Natural killer cell (primary cell): Measurements from ENCODE around the gene CFAP61. TPM values are rescaled to one million over a fixed set of nuclear protein-coding genes. Genes with fewer than 3 reads are reported as not detected.

ENCODE experiments used
- ATAC-seq, 3 donors: fragments of 150-1000 bp in 2 of 3; fragments of 200-7000 bp in 1 of 3; cut with Tn5 transposase; 1 replicate in 1 of 3; 2 replicates in 2 of 3; pipeline ENCODE4 v1.10.0; 2021; ENCODE audit warnings: mild to moderate bottlenecking in 2 of 3, moderate library complexity in 2 of 3
- DNase-seq, 2 donors: peaks; one replicate each; pipeline versions ENCODE4 v3.0.0 to v3.0.0-alpha.2; 2013 to 2021; ENCODE audit warnings: mixed read lengths in 1 of 2
- H3K27ac ChIP-seq: one replicate; pipeline ENCODE4 v1.5.1; 2013; ENCODE audit warnings: mild to moderate bottlenecking, low read length
- H3K27me3 ChIP-seq: one replicate; pipeline ENCODE4 v1.6.1; 2013; ENCODE audit warnings: low read length; ENCODE audit not compliant: control insufficient read depth, insufficient read depth
- H3K36me3 ChIP-seq: one replicate; pipeline ENCODE4 v1.6.1; 2013; ENCODE audit warnings: low read length; ENCODE audit not compliant: control insufficient read depth, insufficient read depth
- H3K4me1 ChIP-seq: one replicate; pipeline ENCODE4 v1.6.1; 2013; ENCODE audit warnings: low read length; ENCODE audit not compliant: control insufficient read depth, insufficient read depth
- H3K4me3 ChIP-seq: one replicate; pipeline ENCODE4 v1.5.1; 2013; ENCODE audit warnings: low read length
- H3K9me3 ChIP-seq: one replicate; pipeline ENCODE4 v1.6.1; 2013; ENCODE audit warnings: low read length; ENCODE audit not compliant: control insufficient read depth, insufficient read depth
- H3K27ac Mint-ChIP-seq, 2 donors: one replicate each; pipeline ENCODE4 v1.8.0; 2022; ENCODE audit warnings: mild to moderate bottlenecking in 2 of 2, mixed read lengths in 2 of 2, moderate library complexity in 1 of 2
- H3K27me3 Mint-ChIP-seq, 2 donors: one replicate each; pipeline ENCODE4 v1.8.0; 2022; ENCODE audit warnings: low read depth in 2 of 2, mixed read lengths in 2 of 2
- H3K36me3 Mint-ChIP-seq: one replicate; pipeline ENCODE4 v1.8.0; 2022; ENCODE audit warnings: mixed read lengths
- H3K4me1 Mint-ChIP-seq, 2 donors: one replicate each; pipeline ENCODE4 v1.8.0; 2022; ENCODE audit warnings: mixed read lengths in 2 of 2
- H3K4me3 Mint-ChIP-seq: one replicate; pipeline ENCODE4 v1.8.0; 2022; ENCODE audit warnings: mild to moderate bottlenecking, moderate library complexity, mixed read lengths
- H3K9me3 Mint-ChIP-seq, 2 donors: one replicate each; pipeline ENCODE4 v1.8.0; 2022; ENCODE audit warnings: mixed read lengths in 2 of 2
- WGBS: methylation state at CpG from one replicate; pipeline ENCODE4 v1.1.7; 2013; ENCODE audit warnings: missing lambda C conversion rate; ENCODE audit not compliant: insufficient coverage; 5-methylcytosine and 5-hydroxymethylcytosine counted together
- intact Hi-C: fragments of 100-400 bp; cut with micrococcal nuclease; formaldehyde crosslinking; loops from one replicate; pipeline ENCODE4 v1.14.2; 2022
- total RNA-seq, 4 donors: library from RNA; stranded (reverse); fragments of 120-200 nt in 1 of 4; gene quantifications; one replicate each; pipeline versions ENCODE4 v1.2.3 to v1.2.4, GENCODE V29; 2013 to 2022
- TF ChIP-seq, protein P1 (sequence below): fragments of 200-600 bp; IDR thresholded peaks from one replicate; pipeline ENCODE4 v1.8.0; 2022; ENCODE audit warnings: antibody characterized with exemption

The CFAP61 gene
- total RNA-seq, 3 donors from 2014 or later (not counting 1 experiment from before 2014, with no cell fraction given) = 1.0 to 2.1 (median 1.3) TPM

DNA sequence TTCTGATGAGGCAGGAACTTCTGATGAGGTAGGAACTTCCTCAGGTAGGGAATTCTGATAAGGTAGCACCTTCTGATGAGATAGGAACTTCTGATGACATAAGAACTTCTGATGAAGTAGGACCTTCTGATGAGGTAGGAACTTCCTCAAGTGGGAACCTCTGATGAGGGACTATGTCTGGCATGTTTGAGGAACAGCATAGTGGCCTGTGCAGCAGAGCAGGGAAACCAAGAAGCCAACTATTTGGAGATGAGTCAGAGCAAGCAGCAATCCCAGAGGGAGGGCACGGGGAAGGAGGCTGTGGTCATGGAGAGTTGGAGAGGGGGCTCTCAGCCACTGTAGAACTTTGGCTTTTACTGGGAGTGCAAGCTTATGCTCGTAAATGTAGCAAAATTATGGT is 132.4 kb downstream of the CFAP61 start:
- intact Hi-C loops = no loop called here
- H3K36me3 Mint-ChIP-seq = no peaks in the 10 kb centered on the region
- ATAC-seq = no peak
- Histone ChIP-seq H3K36me3 (no peaks in the 10 kb centered on the region), H3K4me3 (no peak overlapping the region), H3K4me1 (peaks cover 24% of the 10 kb centered on the region), H3K9me3 (no peaks in the 10 kb centered on the region), H3K27ac (no peak overlapping the region), H3K27me3 (no peaks in the 10 kb centered on the region)
- H3K4me3 Mint-ChIP-seq = no peak overlapping the region
- H3K27ac Mint-ChIP-seq = peak overlapping the region; percentile 70 to 94
- TF ChIP-seq, protein P1, sequence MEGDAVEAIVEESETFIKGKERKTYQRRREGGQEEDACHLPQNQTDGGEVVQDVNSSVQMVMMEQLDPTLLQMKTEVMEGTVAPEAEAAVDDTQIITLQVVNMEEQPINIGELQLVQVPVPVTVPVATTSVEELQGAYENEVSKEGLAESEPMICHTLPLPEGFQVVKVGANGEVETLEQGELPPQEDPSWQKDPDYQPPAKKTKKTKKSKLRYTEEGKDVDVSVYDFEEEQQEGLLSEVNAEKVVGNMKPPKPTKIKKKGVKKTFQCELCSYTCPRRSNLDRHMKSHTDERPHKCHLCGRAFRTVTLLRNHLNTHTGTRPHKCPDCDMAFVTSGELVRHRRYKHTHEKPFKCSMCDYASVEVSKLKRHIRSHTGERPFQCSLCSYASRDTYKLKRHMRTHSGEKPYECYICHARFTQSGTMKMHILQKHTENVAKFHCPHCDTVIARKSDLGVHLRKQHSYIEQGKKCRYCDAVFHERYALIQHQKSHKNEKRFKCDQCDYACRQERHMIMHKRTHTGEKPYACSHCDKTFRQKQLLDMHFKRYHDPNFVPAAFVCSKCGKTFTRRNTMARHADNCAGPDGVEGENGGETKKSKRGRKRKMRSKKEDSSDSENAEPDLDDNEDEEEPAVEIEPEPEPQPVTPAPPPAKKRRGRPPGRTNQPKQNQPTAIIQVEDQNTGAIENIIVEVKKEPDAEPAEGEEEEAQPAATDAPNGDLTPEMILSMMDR = no peak
- WGBS = 91% methylated on average over 2 of the region's 2 CpGs
- H3K4me1 Mint-ChIP-seq = peaks cover 69 to 73% of the 10 kb centered on the region in 2 donors
- peaks cover 3 to 4% of the 10 kb centered on the region in 2 donors for H3K9me3 Mint-ChIP-seq
- DNase-seq = no peak
- H3K27me3 Mint-ChIP-seq = no peaks in the 10 kb centered on the region

DNA sequence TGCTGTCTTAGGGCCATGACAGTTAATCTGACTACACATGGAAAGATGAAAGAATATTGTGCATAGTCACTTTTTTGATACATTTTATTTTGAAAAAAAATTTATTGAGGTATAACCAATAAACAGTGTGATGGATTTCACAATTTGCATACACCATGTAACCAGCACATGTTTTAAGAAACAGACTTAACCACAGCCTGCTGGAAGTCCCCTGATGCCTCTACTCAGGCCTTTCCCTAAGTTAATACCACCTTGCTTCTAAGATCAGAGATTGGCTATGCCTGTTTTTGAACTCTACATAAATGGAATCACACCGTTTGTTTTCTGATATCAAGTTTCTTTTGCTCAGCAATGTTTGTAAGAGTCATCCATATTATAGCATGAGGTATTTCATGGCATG is 136.3 kb downstream of the CFAP61 start:
- intact Hi-C loops = loop anchor here (1.0 kb wide), 1 partner anchor 28 kb away; no protein-coding TSS in a partner anchor
- no peaks in the 10 kb centered on the region for H3K27me3 ChIP-seq
- H3K27ac ChIP-seq = no peak overlapping the region
- H3K4me1 ChIP-seq = peaks cover 4% of the 10 kb centered on the region
- Mint-ChIP-seq H3K27ac (peak overlapping the region; percentile 58 to 70), H3K9me3 (peaks cover 2 to 3% of the 10 kb centered on the region in 2 donors), H3K36me3 (peaks cover under 1% of the 10 kb centered on the region), H3K27me3 (peaks cover 0 to under 1% of the 10 kb centered on the region in 2 donors), H3K4me1 (peaks cover 44 to 63% of the 10 kb centered on the region in 2 donors), H3K4me3 (no peak overlapping the region)
- no CpG with 5 or more reads among the region's 1 CpG for WGBS
- no peak overlapping the region for H3K4me3 ChIP-seq
- no peaks in the 10 kb centered on the region for H3K9me3 ChIP-seq
- TF ChIP-seq, protein P1 = no peak
- ATAC-seq (peak; percentile 76 to 96 (median 93)), DNase-seq (peak in 1 of 2 donors; percentile 25)
- no peaks in the 10 kb centered on the region for H3K36me3 ChIP-seq

DNA sequence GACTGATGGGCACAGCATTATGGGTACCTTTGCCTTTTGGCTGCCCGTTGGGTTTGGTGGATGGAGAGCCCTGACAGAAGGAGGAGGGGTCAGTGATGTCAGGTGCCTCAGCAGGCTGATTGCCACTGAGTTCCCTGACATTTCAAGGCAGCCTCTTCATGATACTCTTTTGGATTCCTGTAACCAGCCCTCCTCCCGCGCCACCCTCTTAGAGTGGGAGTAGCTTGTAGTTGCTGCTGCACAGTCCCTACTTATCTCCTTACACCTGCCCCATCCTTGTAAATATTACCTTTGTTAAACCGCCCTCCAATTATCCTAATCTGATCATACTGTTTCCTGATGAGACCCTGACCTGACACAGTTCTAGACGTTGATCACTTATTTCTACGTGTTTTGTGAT is 140.0 kb downstream of the CFAP61 start:
- Histone ChIP-seq H3K9me3 (no peaks in the 10 kb centered on the region), H3K4me1 (peaks cover 4% of the 10 kb centered on the region), H3K36me3 (no peaks in the 10 kb centered on the region), H3K4me3 (no peak overlapping the region), H3K27ac (no peak overlapping the region), H3K27me3 (no peaks in the 10 kb centered on the region)
- no peak for DNase-seq
- intact Hi-C loops = no loop called here
- H3K27ac Mint-ChIP-seq = no peak overlapping the region
- TF ChIP-seq, protein P1 = no peak
- ATAC-seq = no peak
- no peaks in the 10 kb centered on the region for H3K9me3 Mint-ChIP-seq
- H3K36me3 Mint-ChIP-seq = peaks cover 10% of the 10 kb centered on the region
- peaks cover 5 to 10% of the 10 kb centered on the region in 2 donors for H3K27me3 Mint-ChIP-seq
- WGBS = 74% methylated on average over 5 of the region's 6 CpGs
- peaks cover 18 to 37% of the 10 kb centered on the region in 2 donors for H3K4me1 Mint-ChIP-seq
- no peak overlapping the region for H3K4me3 Mint-ChIP-seq

DNA sequence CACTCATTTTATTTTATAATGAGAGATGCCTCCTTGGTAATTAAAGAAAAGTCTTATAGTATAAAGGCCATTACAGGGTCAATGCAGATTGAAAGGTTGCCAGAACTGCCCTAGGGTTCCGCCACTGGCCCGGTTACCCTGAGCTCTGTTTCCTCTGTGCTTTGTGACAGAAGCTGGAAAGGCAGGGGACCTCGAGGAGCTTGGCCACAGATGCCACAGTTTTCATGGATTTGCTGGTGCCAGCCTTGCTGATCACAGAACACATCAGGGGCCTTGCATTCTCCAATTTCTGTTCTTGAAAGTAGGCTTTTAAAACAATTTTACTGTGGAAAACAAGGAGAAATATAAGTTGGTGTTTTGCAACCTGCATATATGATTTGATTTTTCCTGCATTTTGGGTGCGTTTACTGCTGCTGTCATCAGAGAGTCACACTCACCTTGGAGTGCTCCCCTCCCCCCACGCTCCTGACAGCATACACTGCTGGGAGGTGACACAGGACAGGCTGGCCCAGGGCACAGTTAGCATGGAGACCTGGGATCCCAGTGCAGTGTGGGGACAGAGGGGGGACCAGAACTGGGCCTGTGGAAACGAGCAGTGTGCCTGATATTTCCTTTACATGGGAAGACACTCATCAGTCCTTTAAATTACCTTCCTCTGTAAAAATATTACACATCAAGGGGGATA is 142.8 kb downstream of the CFAP61 start:
- H3K9me3 Mint-ChIP-seq = no peaks in the 10 kb centered on the region
- peaks cover 6 to 24% of the 10 kb centered on the region in 2 donors for H3K4me1 Mint-ChIP-seq
- 86% methylated on average over 5 of the region's 6 CpGs for WGBS
- peaks cover 10% of the 10 kb centered on the region for H3K36me3 Mint-ChIP-seq
- Histone ChIP-seq H3K4me3 (no peak overlapping the region), H3K9me3 (no peaks in the 10 kb centered on the region), H3K27ac (no peak overlapping the region), H3K27me3 (no peaks in the 10 kb centered on the region), H3K36me3 (no peaks in the 10 kb centered on the region), H3K4me1 (peaks cover 4% of the 10 kb centered on the region)
- ATAC-seq (no peak), DNase-seq (no peak)
- peaks cover 7 to 10% of the 10 kb centered on the region in 2 donors for H3K27me3 Mint-ChIP-seq
- TF ChIP-seq, protein P1 = no peak
- no peak overlapping the region for H3K4me3 Mint-ChIP-seq
- intact Hi-C loops = no loop called here
- no peak overlapping the region for H3K27ac Mint-ChIP-seq
